GM18868 (cell line): ENCODE data around the gene DDAH2.

Source experiments
- ATAC-seq: cut with Tn5 transposase; IDR thresholded peaks from one replicate; pipeline ENCODE4 v1.9.1; 2021; ENCODE audit warnings: mild to moderate bottlenecking, moderate library complexity; ENCODE audit not compliant: unreplicated experiment

DDAH2 gene

GRCh38 chr6:31761343-31761742 is 32.2 kb upstream of the DDAH2 start:
- no peak for ATAC-seq

GRCh38 chr6:31760790-31761189 is 31.7 kb upstream of the DDAH2 start:
- ATAC-seq: no peak

- ATAC-seq: no peak
Measured at GRCh38 chr6:31758281-31758680, 29.2 kb upstream of the DDAH2 start.

- no peak for ATAC-seq
Measured at GRCh38 chr6:31752739-31753319, 23.7 kb upstream of the DDAH2 start.

GRCh38 chr6:31750411-31751022 is 21.4 kb upstream of the DDAH2 start:
- no peak for ATAC-seq

GRCh38 chr6:31749301-31750036 is 20.4 kb upstream of the DDAH2 start:
- ATAC-seq: no peak

- no peak for ATAC-seq
Measured at GRCh38 chr6:31744422-31744821, 15.3 kb upstream of the DDAH2 start.

- ATAC-seq: no peak
Measured at GRCh38 chr6:31742894-31743293, 13.8 kb upstream of the DDAH2 start.

GRCh38 chr6:31741815-31742214 is 12.7 kb upstream of the DDAH2 start:
- ATAC-seq: no peak

GRCh38 chr6:31740397-31741223 is 11.5 kb upstream of the DDAH2 start:
- ATAC-seq: no peak

GRCh38 chr6:31739639-31740396 is 10.7 kb upstream of the DDAH2 start, which contains the start of gene MSH5:
Gene MSH5, plus strand, starts transcription at chr6:31740005. Its CDS starts 462 bp downstream, at chr6:31740467.
- peak; percentile 78 for ATAC-seq

- no peak for ATAC-seq
Measured at GRCh38 chr6:31737991-31738979, 9.2 kb upstream of the DDAH2 start.

GRCh38 chr6:31737315-31737990 is 8.4 kb upstream of the DDAH2 start:
- no peak for ATAC-seq

GRCh38 chr6:31736768-31737314 is 7.7 kb upstream of the DDAH2 start:
- ATAC-seq: no peak

- peak; percentile 28 for ATAC-seq
Measured at GRCh38 chr6:31736021-31736767, 7.1 kb upstream of the DDAH2 start, which contains the start of gene CLIC1. Gene CLIC1, minus strand, starts transcription at chr6:31736530. Its CDS starts 230 bp downstream, at chr6:31736300.

GRCh38 chr6:31734821-31735406 is 5.8 kb upstream of the DDAH2 start:
- ATAC-seq: peak; percentile 32

- ATAC-seq: no peak
Measured at GRCh38 chr6:31734247-31734820, 5.2 kb upstream of the DDAH2 start.
